WTC11 (cell line): ENCODE data around the gene MCF2L2. TPM values are rescaled to one million over a fixed set of nuclear protein-coding genes. Genes with fewer than 3 reads are reported as not detected.

Experiments used
- ATAC-seq: fragments of 200-7000 bp; cut with Tn5 transposase; 2 replicates; pipeline ENCODE4 v1.10.0; 2021; ENCODE audit warnings: mild to moderate bottlenecking, moderate library complexity
- CTCF ChIA-PET: fragments of 300-600 bp; sonication (Branson Sonifier 250); formaldehyde crosslinking; loops from one replicate; lab custom pipeline; 2021; ENCODE audit warnings: antibody characterized with exemption; lab: Charles Lee
- POLR2A ChIA-PET: fragments of 350-600 bp; sonication (Branson Sonifier 250); formaldehyde crosslinking; loops from one replicate; lab custom pipeline; 2021; ENCODE audit warnings: antibody characterized with exemption; lab: Charles Lee
- DNase-seq: peaks from one replicate; pipeline ENCODE4 v3.0.0; 2021; ENCODE audit warnings: low spot score
- H3K27ac Mint-ChIP-seq: 2 replicates; pipeline ENCODE4 v1.8.0; 2021; ENCODE audit warnings: mixed read lengths
- H3K27me3 Mint-ChIP-seq: 2 replicates; pipeline ENCODE4 v1.8.0; 2021; ENCODE audit warnings: low read depth, mild to moderate bottlenecking, moderate library complexity, mixed read lengths
- H3K36me3 Mint-ChIP-seq: 2 replicates; pipeline ENCODE4 v1.8.0; 2021; ENCODE audit warnings: mixed read lengths
- H3K4me1 Mint-ChIP-seq: 2 replicates; pipeline ENCODE4 v1.8.0; 2022; ENCODE audit warnings: mixed read lengths
- H3K4me3 Mint-ChIP-seq: 2 replicates; pipeline ENCODE4 v1.8.0; 2021; ENCODE audit warnings: mild to moderate bottlenecking, moderate library complexity, mixed read lengths
- H3K9me3 Mint-ChIP-seq: 2 replicates; pipeline ENCODE4 v1.8.0; 2021; ENCODE audit warnings: mixed read lengths
- ATF1 ChIP-seq: sonication (generic); formaldehyde crosslinking; IDR thresholded peaks from 2 replicates; pipeline ENCODE4 v1.8.1; 2023; ENCODE audit warnings: mild to moderate bottlenecking, moderate library complexity, missing genetic modification reagents
- GABPB1 ChIP-seq: sonication (generic); formaldehyde crosslinking; IDR thresholded peaks from 2 replicates; pipeline ENCODE4 v1.8.1; 2023; ENCODE audit warnings: mild to moderate bottlenecking, missing genetic modification reagents
- GRHL2 ChIP-seq: fragments of 250-450 bp; sonication (Bioruptor Pico); IDR thresholded peaks from 2 replicates; pipeline ENCODE4 v1.8.0; 2022; ENCODE audit warnings: mild to moderate bottlenecking, moderate library complexity; ENCODE audit not compliant: insufficient replicate concordance, severe bottlenecking
- HMGA2 ChIP-seq: fragments of 250-450 bp; sonication (Bioruptor Pico); IDR thresholded peaks from 2 replicates; pipeline ENCODE4 v1.4.0; 2021; ENCODE audit warnings: mild to moderate bottlenecking, moderate library complexity
- IRF2 ChIP-seq: sonication (generic); formaldehyde crosslinking; IDR thresholded peaks from 2 replicates; pipeline ENCODE4 v1.8.0; 2022; ENCODE audit warnings: low read depth, missing genetic modification reagents, borderline replicate concordance
- NFE2L1 ChIP-seq: sonication (generic); formaldehyde crosslinking; IDR thresholded peaks from 2 replicates; pipeline ENCODE4 v1.8.1; 2023; ENCODE audit warnings: missing genetic modification reagents
- OVOL2 ChIP-seq: fragments of 250-450 bp; sonication (Bioruptor Pico); IDR thresholded peaks from 2 replicates; pipeline ENCODE4 v1.9.0; 2021; ENCODE audit warnings: mild to moderate bottlenecking, borderline replicate concordance
- RELA ChIP-seq: sonication (generic); formaldehyde crosslinking; IDR thresholded peaks from 2 replicates; pipeline ENCODE4 v1.8.1; 2022; ENCODE audit warnings: missing genetic modification reagents, mild to moderate bottlenecking, borderline replicate concordance
- RORB ChIP-seq: fragments of 250-450 bp; sonication (Bioruptor Pico); IDR thresholded peaks from 2 replicates; pipeline ENCODE4 v1.9.0; 2021; ENCODE audit warnings: mild to moderate bottlenecking
- SMAD3 ChIP-seq: sonication (generic); formaldehyde crosslinking; IDR thresholded peaks from 2 replicates; pipeline ENCODE4 v1.8.0; 2022; ENCODE audit warnings: missing genetic modification reagents, mild to moderate bottlenecking, borderline replicate concordance
- ZNF121 ChIP-seq: sonication (generic); formaldehyde crosslinking; IDR thresholded peaks from 2 replicates; pipeline ENCODE4 v1.8.0; 2023; ENCODE audit warnings: missing genetic modification reagents
- ZNF138 ChIP-seq: sonication (generic); formaldehyde crosslinking; conservative IDR thresholded peaks from 2 replicates; pipeline ENCODE4 v1.8.1; 2022; ENCODE audit warnings: mild to moderate bottlenecking, moderate library complexity, missing genetic modification reagents
- ZNF219 ChIP-seq: sonication (generic); formaldehyde crosslinking; IDR thresholded peaks from 2 replicates; pipeline ENCODE4 v1.8.0; 2023; ENCODE audit warnings: missing genetic modification reagents, mild to moderate bottlenecking, borderline replicate concordance
- total RNA-seq: library from RNA; stranded (reverse); gene quantifications from 3 replicates; pipeline ENCODE4 v1.2.3, GENCODE V29; 2021
- TF ChIP-seq, protein P1 (sequence below): sonication (generic); formaldehyde crosslinking; IDR thresholded peaks from 2 replicates; pipeline ENCODE4 v1.8.0; 2023; ENCODE audit warnings: missing genetic modification reagents
- TF ChIP-seq, protein P2 (sequence below): fragments of 250-450 bp; sonication (Bioruptor Pico); IDR thresholded peaks from 2 replicates; pipeline ENCODE4 v1.8.0; 2021; ENCODE audit warnings: mild to moderate bottlenecking
- TF ChIP-seq, protein P3 (sequence below): sonication (generic); formaldehyde crosslinking; IDR thresholded peaks from 2 replicates; pipeline ENCODE4 v1.8.1; 2023; ENCODE audit warnings: mild to moderate bottlenecking, missing genetic modification reagents, moderate library complexity
- TF ChIP-seq, protein P4 (sequence below): sonication (generic); formaldehyde crosslinking; IDR thresholded peaks from 2 replicates; pipeline ENCODE4 v1.8.1; 2023; ENCODE audit warnings: mild to moderate bottlenecking, missing genetic modification reagents
- TF ChIP-seq, protein P5 (sequence below): sonication (generic); formaldehyde crosslinking; IDR thresholded peaks from 2 replicates; pipeline ENCODE4 v1.8.1; 2022; ENCODE audit warnings: low read depth, missing genetic modification reagents, borderline replicate concordance
- TF ChIP-seq, protein P6 (sequence below): sonication (generic); formaldehyde crosslinking; IDR thresholded peaks from 2 replicates; pipeline ENCODE4 v1.8.0; 2022; ENCODE audit warnings: mild to moderate bottlenecking, missing genetic modification reagents
- TF ChIP-seq, protein P7 (sequence below): fragments of 250-450 bp; sonication (Bioruptor Pico); IDR thresholded peaks from 2 replicates; pipeline ENCODE4 v1.9.0; 2021; ENCODE audit warnings: mild to moderate bottlenecking
- TF ChIP-seq, protein P8 (sequence below): sonication (generic); formaldehyde crosslinking; IDR thresholded peaks from 2 replicates; pipeline ENCODE4 v1.8.0; 2023; ENCODE audit warnings: missing genetic modification reagents, mild to moderate bottlenecking, borderline replicate concordance

The MCF2L2 gene
- total RNA-seq, 1 experiment from 2014 or later: 7.5 TPM

DNA sequence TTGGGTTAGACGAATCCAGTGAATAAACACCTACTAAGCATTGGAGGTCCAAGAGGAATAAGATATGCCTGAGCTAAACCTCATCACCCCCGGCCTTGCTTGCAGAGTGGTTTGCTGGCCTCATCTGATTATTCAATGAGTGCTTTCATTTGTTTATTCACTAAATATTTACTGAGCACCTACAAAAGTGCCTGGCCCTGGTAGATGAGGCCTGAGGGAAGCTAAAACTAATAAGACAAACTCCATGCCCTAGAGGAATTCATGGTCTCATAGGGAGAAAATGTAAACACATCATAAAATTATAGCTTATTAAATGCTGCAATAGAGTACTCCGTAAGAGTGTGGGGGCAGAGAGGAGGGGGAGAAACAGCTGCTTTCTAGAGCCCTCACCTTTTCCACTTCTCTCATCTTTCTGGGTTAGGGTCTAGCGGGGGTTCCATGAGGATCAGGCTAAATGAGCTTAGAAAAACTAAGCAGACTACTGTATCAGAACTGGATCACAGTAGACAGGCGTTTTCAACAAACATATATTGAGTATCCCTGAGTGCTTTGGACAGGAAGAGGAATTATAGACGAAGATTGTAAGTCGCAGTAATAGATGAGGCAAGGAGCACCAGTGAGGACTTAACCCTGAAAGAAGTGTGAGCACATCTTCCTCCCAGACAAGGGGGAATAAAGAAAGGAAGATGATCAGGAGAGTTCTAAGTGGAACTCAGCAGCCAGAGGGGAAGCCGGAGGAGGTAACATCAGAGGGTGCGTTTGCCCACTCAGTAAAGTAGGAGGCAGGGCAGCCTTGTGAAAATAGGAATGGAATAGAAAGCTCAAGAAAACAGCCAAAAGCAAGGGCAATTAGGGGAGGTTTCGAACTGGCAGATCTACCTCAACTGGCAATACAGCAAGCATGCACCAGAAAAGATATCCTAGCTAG is 234.4 kb downstream of the MCF2L2 start:
- no peak for DNase-seq
- TF ChIP-seq ZNF219: no peak
- no peak for TF ChIP-seq GRHL2 (CRISPR knock-in tag)
- TF ChIP-seq HMGA2 (CRISPR knock-in tag): no peak
- no peak for TF ChIP-seq RELA (CRISPR knock-in tag)
- no peak for TF ChIP-seq GABPB1 (CRISPR knock-in tag)
- TF ChIP-seq, protein P1, sequence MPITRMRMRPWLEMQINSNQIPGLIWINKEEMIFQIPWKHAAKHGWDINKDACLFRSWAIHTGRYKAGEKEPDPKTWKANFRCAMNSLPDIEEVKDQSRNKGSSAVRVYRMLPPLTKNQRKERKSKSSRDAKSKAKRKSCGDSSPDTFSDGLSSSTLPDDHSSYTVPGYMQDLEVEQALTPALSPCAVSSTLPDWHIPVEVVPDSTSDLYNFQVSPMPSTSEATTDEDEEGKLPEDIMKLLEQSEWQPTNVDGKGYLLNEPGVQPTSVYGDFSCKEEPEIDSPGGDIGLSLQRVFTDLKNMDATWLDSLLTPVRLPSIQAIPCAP (CRISPR knock-in tag): no peak
- no peak for TF ChIP-seq SMAD3 (CRISPR knock-in tag)
- TF ChIP-seq, protein P2, sequence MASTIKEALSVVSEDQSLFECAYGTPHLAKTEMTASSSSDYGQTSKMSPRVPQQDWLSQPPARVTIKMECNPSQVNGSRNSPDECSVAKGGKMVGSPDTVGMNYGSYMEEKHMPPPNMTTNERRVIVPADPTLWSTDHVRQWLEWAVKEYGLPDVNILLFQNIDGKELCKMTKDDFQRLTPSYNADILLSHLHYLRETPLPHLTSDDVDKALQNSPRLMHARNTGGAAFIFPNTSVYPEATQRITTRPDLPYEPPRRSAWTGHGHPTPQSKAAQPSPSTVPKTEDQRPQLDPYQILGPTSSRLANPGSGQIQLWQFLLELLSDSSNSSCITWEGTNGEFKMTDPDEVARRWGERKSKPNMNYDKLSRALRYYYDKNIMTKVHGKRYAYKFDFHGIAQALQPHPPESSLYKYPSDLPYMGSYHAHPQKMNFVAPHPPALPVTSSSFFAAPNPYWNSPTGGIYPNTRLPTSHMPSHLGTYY (CRISPR knock-in tag): no peak
- TF ChIP-seq, protein P3, sequence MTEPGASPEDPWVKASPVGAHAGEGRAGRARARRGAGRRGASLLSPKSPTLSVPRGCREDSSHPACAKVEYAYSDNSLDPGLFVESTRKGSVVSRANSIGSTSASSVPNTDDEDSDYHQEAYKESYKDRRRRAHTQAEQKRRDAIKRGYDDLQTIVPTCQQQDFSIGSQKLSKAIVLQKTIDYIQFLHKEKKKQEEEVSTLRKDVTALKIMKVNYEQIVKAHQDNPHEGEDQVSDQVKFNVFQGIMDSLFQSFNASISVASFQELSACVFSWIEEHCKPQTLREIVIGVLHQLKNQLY (CRISPR knock-in tag): no peak
- TF ChIP-seq ATF1: no peak
- TF ChIP-seq, protein P4, sequence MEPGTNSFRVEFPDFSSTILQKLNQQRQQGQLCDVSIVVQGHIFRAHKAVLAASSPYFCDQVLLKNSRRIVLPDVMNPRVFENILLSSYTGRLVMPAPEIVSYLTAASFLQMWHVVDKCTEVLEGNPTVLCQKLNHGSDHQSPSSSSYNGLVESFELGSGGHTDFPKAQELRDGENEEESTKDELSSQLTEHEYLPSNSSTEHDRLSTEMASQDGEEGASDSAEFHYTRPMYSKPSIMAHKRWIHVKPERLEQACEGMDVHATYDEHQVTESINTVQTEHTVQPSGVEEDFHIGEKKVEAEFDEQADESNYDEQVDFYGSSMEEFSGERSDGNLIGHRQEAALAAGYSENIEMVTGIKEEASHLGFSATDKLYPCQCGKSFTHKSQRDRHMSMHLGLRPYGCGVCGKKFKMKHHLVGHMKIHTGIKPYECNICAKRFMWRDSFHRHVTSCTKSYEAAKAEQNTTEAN: no peak
- no peak for TF ChIP-seq IRF2 (CRISPR knock-in tag)
- TF ChIP-seq RORB: no peak
- TF ChIP-seq, protein P5, sequence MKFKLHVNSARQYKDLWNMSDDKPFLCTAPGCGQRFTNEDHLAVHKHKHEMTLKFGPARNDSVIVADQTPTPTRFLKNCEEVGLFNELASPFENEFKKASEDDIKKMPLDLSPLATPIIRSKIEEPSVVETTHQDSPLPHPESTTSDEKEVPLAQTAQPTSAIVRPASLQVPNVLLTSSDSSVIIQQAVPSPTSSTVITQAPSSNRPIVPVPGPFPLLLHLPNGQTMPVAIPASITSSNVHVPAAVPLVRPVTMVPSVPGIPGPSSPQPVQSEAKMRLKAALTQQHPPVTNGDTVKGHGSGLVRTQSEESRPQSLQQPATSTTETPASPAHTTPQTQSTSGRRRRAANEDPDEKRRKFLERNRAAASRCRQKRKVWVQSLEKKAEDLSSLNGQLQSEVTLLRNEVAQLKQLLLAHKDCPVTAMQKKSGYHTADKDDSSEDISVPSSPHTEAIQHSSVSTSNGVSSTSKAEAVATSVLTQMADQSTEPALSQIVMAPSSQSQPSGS: no peak
- no peak for TF ChIP-seq NFE2L1 (CRISPR knock-in tag)
- POLR2A ChIA-PET: no interaction called here
- CTCF ChIA-PET: interaction anchor here (0.8 to 1.6 kb wide), 4 partner anchors 15 to 189 kb away, joined by 3 to 5 read pairs (median 4); no protein-coding TSS in a partner anchor
- H3K9me3 Mint-ChIP-seq: peaks cover 4% of the 10 kb centered on the region; the same call in 1 of the 2 replicates
- no peaks in the 10 kb centered on the region for H3K36me3 Mint-ChIP-seq
- no peak overlapping the region for H3K4me3 Mint-ChIP-seq
- no peak overlapping the region for H3K27ac Mint-ChIP-seq
- ATAC-seq: no peak
- H3K27me3 Mint-ChIP-seq: no peaks in the 10 kb centered on the region
- H3K4me1 Mint-ChIP-seq: no peaks in the 10 kb centered on the region; the same call in 1 of the 2 replicates

DNA sequence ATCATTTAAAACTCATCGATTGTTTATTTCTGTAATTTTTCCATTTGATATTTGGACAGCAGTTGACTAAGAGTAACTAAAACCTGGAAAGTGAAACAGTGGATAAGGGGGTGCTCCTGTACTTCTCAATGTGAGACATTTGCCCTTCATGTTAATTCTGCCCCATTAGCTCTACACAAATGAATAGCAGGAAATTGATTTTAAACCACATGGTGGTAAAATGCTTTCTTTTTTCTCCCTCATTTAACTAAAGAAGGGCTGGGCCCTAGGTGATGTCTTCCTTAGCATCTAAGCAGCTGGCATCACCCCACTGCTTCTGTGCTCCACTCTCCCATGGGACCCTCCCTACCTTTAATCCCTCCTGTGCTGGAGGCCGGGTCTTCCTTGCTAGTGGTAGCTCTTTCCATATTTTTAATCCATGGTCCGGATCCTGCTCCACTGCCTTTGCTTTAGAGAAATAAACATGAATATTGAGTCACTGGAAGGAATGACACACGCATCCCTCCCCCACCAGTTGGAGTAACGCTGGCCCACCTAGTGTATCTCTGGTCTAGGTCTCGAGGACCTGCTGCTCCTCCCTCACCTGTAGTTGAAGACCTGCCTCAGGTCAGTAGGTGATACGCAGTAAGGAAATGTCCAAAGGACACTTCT is 235.6 kb downstream of the MCF2L2 start:
- H3K9me3 Mint-ChIP-seq: peaks cover 4% of the 10 kb centered on the region; the same call in 1 of the 2 replicates
- ChIA-PET CTCF (interaction anchor here (0.8 to 0.9 kb wide), 2 partner anchors 56 to 190 kb away, joined by 3 read pairs; no protein-coding TSS in a partner anchor), POLR2A (no interaction called here)
- no peak overlapping the region for H3K4me3 Mint-ChIP-seq
- no peaks in the 10 kb centered on the region for H3K36me3 Mint-ChIP-seq
- no peak for ATAC-seq
- no peaks in the 10 kb centered on the region for H3K27me3 Mint-ChIP-seq
- TF ChIP-seq, protein P6, sequence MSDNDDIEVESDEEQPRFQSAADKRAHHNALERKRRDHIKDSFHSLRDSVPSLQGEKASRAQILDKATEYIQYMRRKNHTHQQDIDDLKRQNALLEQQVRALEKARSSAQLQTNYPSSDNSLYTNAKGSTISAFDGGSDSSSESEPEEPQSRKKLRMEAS: no peak
- no peak for TF ChIP-seq ZNF138 (CRISPR knock-in tag)
- TF ChIP-seq, protein P7, sequence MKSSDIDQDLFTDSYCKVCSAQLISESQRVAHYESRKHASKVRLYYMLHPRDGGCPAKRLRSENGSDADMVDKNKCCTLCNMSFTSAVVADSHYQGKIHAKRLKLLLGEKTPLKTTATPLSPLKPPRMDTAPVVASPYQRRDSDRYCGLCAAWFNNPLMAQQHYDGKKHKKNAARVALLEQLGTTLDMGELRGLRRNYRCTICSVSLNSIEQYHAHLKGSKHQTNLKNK (CRISPR knock-in tag): no peak
- TF ChIP-seq ZNF121 (CRISPR knock-in tag): no peak
- TF ChIP-seq OVOL2 (CRISPR knock-in tag): no peak
- TF ChIP-seq, protein P8, sequence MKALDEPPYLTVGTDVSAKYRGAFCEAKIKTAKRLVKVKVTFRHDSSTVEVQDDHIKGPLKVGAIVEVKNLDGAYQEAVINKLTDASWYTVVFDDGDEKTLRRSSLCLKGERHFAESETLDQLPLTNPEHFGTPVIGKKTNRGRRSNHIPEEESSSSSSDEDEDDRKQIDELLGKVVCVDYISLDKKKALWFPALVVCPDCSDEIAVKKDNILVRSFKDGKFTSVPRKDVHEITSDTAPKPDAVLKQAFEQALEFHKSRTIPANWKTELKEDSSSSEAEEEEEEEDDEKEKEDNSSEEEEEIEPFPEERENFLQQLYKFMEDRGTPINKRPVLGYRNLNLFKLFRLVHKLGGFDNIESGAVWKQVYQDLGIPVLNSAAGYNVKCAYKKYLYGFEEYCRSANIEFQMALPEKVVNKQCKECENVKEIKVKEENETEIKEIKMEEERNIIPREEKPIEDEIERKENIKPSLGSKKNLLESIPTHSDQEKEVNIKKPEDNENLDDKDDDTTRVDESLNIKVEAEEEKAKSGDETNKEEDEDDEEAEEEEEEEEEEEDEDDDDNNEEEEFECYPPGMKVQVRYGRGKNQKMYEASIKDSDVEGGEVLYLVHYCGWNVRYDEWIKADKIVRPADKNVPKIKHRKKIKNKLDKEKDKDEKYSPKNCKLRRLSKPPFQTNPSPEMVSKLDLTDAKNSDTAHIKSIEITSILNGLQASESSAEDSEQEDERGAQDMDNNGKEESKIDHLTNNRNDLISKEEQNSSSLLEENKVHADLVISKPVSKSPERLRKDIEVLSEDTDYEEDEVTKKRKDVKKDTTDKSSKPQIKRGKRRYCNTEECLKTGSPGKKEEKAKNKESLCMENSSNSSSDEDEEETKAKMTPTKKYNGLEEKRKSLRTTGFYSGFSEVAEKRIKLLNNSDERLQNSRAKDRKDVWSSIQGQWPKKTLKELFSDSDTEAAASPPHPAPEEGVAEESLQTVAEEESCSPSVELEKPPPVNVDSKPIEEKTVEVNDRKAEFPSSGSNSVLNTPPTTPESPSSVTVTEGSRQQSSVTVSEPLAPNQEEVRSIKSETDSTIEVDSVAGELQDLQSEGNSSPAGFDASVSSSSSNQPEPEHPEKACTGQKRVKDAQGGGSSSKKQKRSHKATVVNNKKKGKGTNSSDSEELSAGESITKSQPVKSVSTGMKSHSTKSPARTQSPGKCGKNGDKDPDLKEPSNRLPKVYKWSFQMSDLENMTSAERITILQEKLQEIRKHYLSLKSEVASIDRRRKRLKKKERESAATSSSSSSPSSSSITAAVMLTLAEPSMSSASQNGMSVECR (CRISPR knock-in tag): no peak
- DNase-seq: no peak
- no peaks in the 10 kb centered on the region; the same call in 1 of the 2 replicates for H3K4me1 Mint-ChIP-seq
- no peak overlapping the region for H3K27ac Mint-ChIP-seq
